Gastroesophageal sphincter (tissue), 4 donors: ENCODE data around the gene WAPL. TPM values are rescaled to one million over a fixed set of nuclear protein-coding genes. Genes with fewer than 3 reads are reported as not detected.

Experiments used
- ATAC-seq: fragments of 150-250 bp; one replicate; pipeline ENCODE4 v1.9.1; 2016; ENCODE audit warnings: mild to moderate bottlenecking, moderate library complexity
- H3K27ac ChIP-seq, 4 donors: fragments of 200-600 bp; sonication (generic) in 3 of 4; 1 replicate in 3 of 4; 2 replicates in 1 of 4; pipeline ENCODE4 v1.5.1; 2016 to 2019
- H3K27me3 ChIP-seq: fragments of 200-600 bp; sonication (generic); one replicate; pipeline ENCODE4 v1.5.1; 2019
- H3K36me3 ChIP-seq, 2 donors: fragments of 200-600 bp; sonication (generic); one replicate each; pipeline ENCODE4 v1.5.1; 2019; ENCODE audit warnings: control low read depth in 1 of 2
- H3K4me1 ChIP-seq, 3 donors: fragments of 200-600 bp; sonication (generic); 1 replicate in 2 of 3; 2 replicates in 1 of 3; pipeline ENCODE4 v1.5.1; 2016 to 2019; ENCODE audit warnings: control low read depth in 2 of 3
- H3K4me3 ChIP-seq, 2 donors: fragments of 200-600 bp; sonication (generic); one replicate each; pipeline ENCODE4 v1.5.1; 2019; ENCODE audit warnings: mild to moderate bottlenecking in 1 of 2, moderate library complexity in 1 of 2
- H3K9me3 ChIP-seq, 3 donors: fragments of 200-600 bp; sonication (generic); one replicate each; pipeline ENCODE4 v1.5.1; 2017 to 2019; ENCODE audit warnings: control low read depth in 2 of 3
- CTCF ChIP-seq, 4 experiments: fragments of 200-600 bp in 2 of 4; fragments of 450-650 bp in 2 of 4; sonication (generic) in 1 of 4; IDR thresholded peaks; one replicate each; pipeline ENCODE4 v1.5.1; 2017 to 2019; ENCODE audit warnings: antibody characterized with exemption in 4 of 4, mild to moderate bottlenecking in 2 of 4, moderate library complexity in 2 of 4
- EP300 ChIP-seq: sonication (generic); formaldehyde crosslinking; IDR thresholded peaks from one replicate; pipeline ENCODE4 v1.6.1; 2017; ENCODE audit warnings: antibody characterized with exemption, mild to moderate bottlenecking
- POLR2A ChIP-seq, 2 donors: fragments of 450-650 bp; IDR thresholded peaks; one replicate each; pipeline ENCODE4 v1.6.1; 2017; ENCODE audit warnings: antibody characterized with exemption in 2 of 2, mild to moderate bottlenecking in 2 of 2, moderate library complexity in 1 of 2
- POLR2AphosphoS5 ChIP-seq: sonication (generic); formaldehyde crosslinking; IDR thresholded peaks from one replicate; pipeline ENCODE4 v1.6.1; 2017; ENCODE audit warnings: antibody characterized with exemption
- WGBS, 2 donors: methylation state at CpG; one replicate each; pipeline ENCODE4 v1.1.5; 2018; ENCODE audit warnings: low coverage in 1 of 2; 5-methylcytosine and 5-hydroxymethylcytosine counted together
- total RNA-seq, 4 donors: library from RNA; depleted of rRNA; stranded (reverse); fragments of >200 nt; gene quantifications; one replicate each; pipeline ENCODE4 v1.1.0, GENCODE V29; 2016

Gene WAPL
- total RNA-seq, 4 donors from 2014 or later: 35.6 to 55.1 (median 40.6) TPM

DNA sequence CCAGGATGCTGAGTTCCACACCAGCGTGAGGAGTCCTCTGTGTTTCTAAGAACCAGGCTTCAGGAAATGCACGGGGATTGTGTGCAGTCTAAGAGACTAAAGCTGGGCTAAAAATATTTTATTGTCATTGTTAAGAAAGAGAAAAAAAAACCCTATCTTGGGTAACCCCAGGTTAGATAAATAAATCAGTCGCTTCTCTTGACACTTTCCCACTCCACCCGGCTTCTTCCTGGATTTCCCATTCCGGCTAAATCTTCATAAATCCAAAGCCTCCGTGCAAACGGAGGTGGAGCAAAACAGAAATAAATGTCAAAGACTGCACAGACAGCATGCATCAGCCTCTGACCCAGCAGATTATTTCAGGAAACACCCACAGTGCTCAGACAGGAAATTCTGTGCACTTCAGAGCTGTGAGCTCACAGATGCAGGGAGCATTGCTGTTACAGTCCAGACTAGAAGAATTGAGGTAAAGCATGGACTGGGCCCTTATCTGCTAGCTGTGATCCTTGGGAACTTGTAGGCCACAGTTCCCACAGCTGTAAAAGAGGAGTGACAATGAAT, 110.2 kb downstream of the WAPL start:
- ATAC-seq: no peak

GRCh38 chr10:86410542-86411124, 111.0 kb downstream of the WAPL start:
- WGBS, 2 donors: 57 to 88% methylated on average over 4 of the region's 4 CpGs
- no peaks in the 10 kb centered on the region for H3K36me3 ChIP-seq
- H3K27ac ChIP-seq: peak overlapping the region in 3 of 4 donors; percentile 13 to 42 (median 37)
- TF ChIP-seq POLR2A (IDR thresholded peaks at IDR 0.05): no peak
- TF ChIP-seq POLR2AphosphoS5: peak; percentile 8
- no peaks in the 10 kb centered on the region for H3K9me3 ChIP-seq
- no peak for ATAC-seq
- no peaks in the 10 kb centered on the region for H3K27me3 ChIP-seq
- H3K4me3 ChIP-seq: no peak overlapping the region
- peaks cover 0 to 23% (median 12%) of the 10 kb centered on the region in 3 donors for H3K4me1 ChIP-seq

More for the DNA sequence above, 110.2 kb downstream of the WAPL start:
- H3K27ac ChIP-seq: peak overlapping the region in 3 of 4 donors; percentile 13 to 42 (median 37)
- no peaks in the 10 kb centered on the region for H3K9me3 ChIP-seq
- no peak overlapping the region for H3K4me3 ChIP-seq
- WGBS, 2 donors: 2 to 13% methylated on average over 5 to 7 of the region's 7 CpGs
- peaks cover 0 to 23% (median 12%) of the 10 kb centered on the region in 3 donors for H3K4me1 ChIP-seq
- TF ChIP-seq POLR2AphosphoS5 (peak; percentile 33), POLR2A (IDR thresholded peaks at IDR 0.05) (no peak)
- no peaks in the 10 kb centered on the region for H3K27me3 ChIP-seq
- no peaks in the 10 kb centered on the region for H3K36me3 ChIP-seq

GRCh38 chr10:86409183-86409582, 112.4 kb downstream of the WAPL start:
- ATAC-seq: no peak
- Histone ChIP-seq H3K36me3 (no peaks in the 10 kb centered on the region), H3K4me1 (peaks cover 0 to 23% (median 12%) of the 10 kb centered on the region in 3 donors), H3K27ac (no peak overlapping the region), H3K4me3 (no peak overlapping the region), H3K27me3 (no peaks in the 10 kb centered on the region), H3K9me3 (no peaks in the 10 kb centered on the region)
- WGBS, 2 donors: 50 to 56% methylated on average over 1 of the region's 1 CpG
- TF ChIP-seq CTCF (IDR thresholded peaks at IDR 0.05): no peak
- no peak for TF ChIP-seq POLR2A (IDR thresholded peaks at IDR 0.05)
- no peak for TF ChIP-seq EP300
- no peak for TF ChIP-seq POLR2AphosphoS5

GRCh38 chr10:86403183-86403797, 118.3 kb downstream of the WAPL start:
- Histone ChIP-seq H3K9me3 (no peaks in the 10 kb centered on the region), H3K27ac (peak overlapping the region in 1 of 4 donors; percentile 33), H3K27me3 (no peaks in the 10 kb centered on the region), H3K36me3 (no peaks in the 10 kb centered on the region), H3K4me3 (no peak overlapping the region), H3K4me1 (peaks cover 0 to 39% (median 19%) of the 10 kb centered on the region in 3 donors)
- ATAC-seq: no peak
- TF ChIP-seq EP300 (no peak), POLR2AphosphoS5 (no peak), POLR2A (IDR thresholded peaks at IDR 0.05) (no peak), CTCF (IDR thresholded peaks at IDR 0.05) (no peak)
- WGBS, 2 donors: 58 to 61% methylated on average over 3 to 5 of the region's 6 CpGs

- Histone ChIP-seq H3K4me1 (peaks cover 0 to 39% (median 19%) of the 10 kb centered on the region in 3 donors), H3K9me3 (no peaks in the 10 kb centered on the region), H3K4me3 (no peak overlapping the region), H3K36me3 (no peaks in the 10 kb centered on the region), H3K27ac (peak overlapping the region in 3 of 4 donors; percentile 23 to 84 (median 33)), H3K27me3 (no peaks in the 10 kb centered on the region)
- TF ChIP-seq CTCF (IDR thresholded peaks at IDR 0.05) (no peak), POLR2A (IDR thresholded peaks at IDR 0.05) (no peak), POLR2AphosphoS5 (no peak), EP300 (no peak)
- ATAC-seq: no peak
- WGBS, 2 donors: 4 to 20% methylated on average over 2 to 17 of the region's 18 CpGs
Measured at GRCh38 chr10:86402283-86402941, 119.2 kb downstream of the WAPL start.
